Measurements from ENCODE around the gene TMEM91.
"Not testable (repeated sequence)": the region's sequence is repeated elsewhere in the genome, so short reads cannot be mapped to it uniquely, and the experiment has no call there.

The TMEM91 gene

GRCh38 chr19:41363371-41363752 lies 13.0 kb upstream of the TMEM91 start:
- Histone ChIP-seq H3K4me3 (ENCODE audit: low read length in 2 of 2) (peak overlapping the region; percentile 95 to 98), H3K9ac (ENCODE audit: low read depth in 1 of 2, low read length in 2 of 2) (peak overlapping the region; percentile 93 to 95), H3K36me3 (ENCODE audit: control insufficient read depth in 2 of 2, insufficient read depth in 2 of 2, low read length in 2 of 2) (no peaks in the 10 kb centered on the region), H3K27ac (ENCODE audit: low read depth in 2 of 2, low read length in 2 of 2) (peak overlapping the region; percentile 99), H3K9me3 (ENCODE audit: control insufficient read depth in 2 of 2, low read length in 2 of 2) (no peaks in the 10 kb centered on the region), H3K4me1 (ENCODE audit: control insufficient read depth in 2 of 2, insufficient read depth in 2 of 2, low read length in 2 of 2) (peaks cover 17 to 25% of the 10 kb centered on the region in 2 donors), H3K27me3 (ENCODE audit: control insufficient read depth in 2 of 2, insufficient read depth in 2 of 2, low read length in 2 of 2) (no peaks in the 10 kb centered on the region)

GRCh38 chr19:41363753-41364523 lies 12.4 kb upstream of the TMEM91 start, which contains the start of gene B9D2:
B9D2 (minus strand) TSS chr19:41364149; CDS start chr19:41363519, 630 bp downstream.
- H3K4me1 ChIP-seq (ENCODE audit: control insufficient read depth in 2 of 2, insufficient read depth in 2 of 2, low read length in 2 of 2) = peaks cover 17 to 25% of the 10 kb centered on the region in 2 donors

GRCh38 chr19:41364524-41365391 lies 11.6 kb upstream of the TMEM91 start:
- H3K27me3 ChIP-seq (ENCODE audit: control insufficient read depth in 2 of 2, insufficient read depth in 2 of 2, low read length in 2 of 2) = no peaks in the 10 kb centered on the region
- peak overlapping the region; percentile 99 for H3K27ac ChIP-seq (ENCODE audit: low read depth in 2 of 2, low read length in 2 of 2)
- no peaks in the 10 kb centered on the region for H3K36me3 ChIP-seq (ENCODE audit: control insufficient read depth in 2 of 2, insufficient read depth in 2 of 2, low read length in 2 of 2)
- peak overlapping the region; percentile 93 to 95 for H3K9ac ChIP-seq (ENCODE audit: low read depth in 1 of 2, low read length in 2 of 2)
- H3K9me3 ChIP-seq (ENCODE audit: control insufficient read depth in 2 of 2, low read length in 2 of 2) = no peaks in the 10 kb centered on the region
- peak overlapping the region; percentile 95 to 98 for H3K4me3 ChIP-seq (ENCODE audit: low read length in 2 of 2)
- peaks cover 17 to 25% of the 10 kb centered on the region in 2 donors for H3K4me1 ChIP-seq (ENCODE audit: control insufficient read depth in 2 of 2, insufficient read depth in 2 of 2, low read length in 2 of 2)

More at GRCh38 chr19:41363753-41364523, 12.4 kb upstream of the TMEM91 start, which contains the start of gene B9D2:
- Histone ChIP-seq H3K9ac (ENCODE audit: low read depth in 1 of 2, low read length in 2 of 2) (peak within 1 kb of the TSS; percentile 93 to 95), H3K27ac (ENCODE audit: low read depth in 2 of 2, low read length in 2 of 2) (peak within 1 kb of the TSS; percentile 99), H3K36me3 (ENCODE audit: control insufficient read depth in 2 of 2, insufficient read depth in 2 of 2, low read length in 2 of 2) (no peaks in the 10 kb centered on the region), H3K27me3 (ENCODE audit: control insufficient read depth in 2 of 2, insufficient read depth in 2 of 2, low read length in 2 of 2) (no peaks in the 10 kb centered on the region), H3K9me3 (ENCODE audit: control insufficient read depth in 2 of 2, low read length in 2 of 2) (no peaks in the 10 kb centered on the region), H3K4me3 (ENCODE audit: low read length in 2 of 2) (peak within 1 kb of the TSS; percentile 95 to 98)

- Histone ChIP-seq H3K4me1 (ENCODE audit: control insufficient read depth in 2 of 2, insufficient read depth in 2 of 2, low read length in 2 of 2) (peaks cover 17 to 25% of the 10 kb centered on the region in 2 donors), H3K9ac (ENCODE audit: low read depth in 1 of 2, low read length in 2 of 2) (no peak overlapping the region), H3K4me3 (ENCODE audit: low read length in 2 of 2) (no peak overlapping the region), H3K9me3 (ENCODE audit: control insufficient read depth in 2 of 2, low read length in 2 of 2) (no peaks in the 10 kb centered on the region), H3K36me3 (ENCODE audit: control insufficient read depth in 2 of 2, insufficient read depth in 2 of 2, low read length in 2 of 2) (no peaks in the 10 kb centered on the region), H3K27me3 (ENCODE audit: control insufficient read depth in 2 of 2, insufficient read depth in 2 of 2, low read length in 2 of 2) (no peaks in the 10 kb centered on the region), H3K27ac (ENCODE audit: low read depth in 2 of 2, low read length in 2 of 2) (no peak overlapping the region)
These were observed 10.2 kb upstream of the TMEM91 start for GRCh38 chr19:41366089-41366488.

- Histone ChIP-seq H3K36me3 (ENCODE audit: control insufficient read depth in 2 of 2, insufficient read depth in 2 of 2, low read length in 2 of 2) (no peaks in the 10 kb centered on the region), H3K9ac (ENCODE audit: low read depth in 1 of 2, low read length in 2 of 2) (no peak overlapping the region), H3K27ac (ENCODE audit: low read depth in 2 of 2, low read length in 2 of 2) (peak overlapping the region in 1 of 2 donors; percentile 55), H3K27me3 (ENCODE audit: control insufficient read depth in 2 of 2, insufficient read depth in 2 of 2, low read length in 2 of 2) (no peaks in the 10 kb centered on the region), H3K4me3 (ENCODE audit: low read length in 2 of 2) (no peak overlapping the region), H3K4me1 (ENCODE audit: control insufficient read depth in 2 of 2, insufficient read depth in 2 of 2, low read length in 2 of 2) (peaks cover 10 to 20% of the 10 kb centered on the region in 2 donors), H3K9me3 (ENCODE audit: control insufficient read depth in 2 of 2, low read length in 2 of 2) (no peaks in the 10 kb centered on the region)
These were observed 8.5 kb upstream of the TMEM91 start for GRCh38 chr19:41367848-41368301.

- Histone ChIP-seq H3K27me3 (ENCODE audit: control insufficient read depth in 2 of 2, insufficient read depth in 2 of 2, low read length in 2 of 2) (no peaks in the 10 kb centered on the region), H3K36me3 (ENCODE audit: control insufficient read depth in 2 of 2, insufficient read depth in 2 of 2, low read length in 2 of 2) (no peaks in the 10 kb centered on the region), H3K4me1 (ENCODE audit: control insufficient read depth in 2 of 2, insufficient read depth in 2 of 2, low read length in 2 of 2) (peaks cover 6 to 11% of the 10 kb centered on the region in 2 donors), H3K9me3 (ENCODE audit: control insufficient read depth in 2 of 2, low read length in 2 of 2) (no peaks in the 10 kb centered on the region), H3K27ac (ENCODE audit: low read depth in 2 of 2, low read length in 2 of 2) (no peak overlapping the region), H3K4me3 (ENCODE audit: low read length in 2 of 2) (no peak overlapping the region), H3K9ac (ENCODE audit: low read depth in 1 of 2, low read length in 2 of 2) (no peak overlapping the region)
These were observed 6.6 kb upstream of the TMEM91 start for GRCh38 chr19:41369769-41370168.

GRCh38 chr19:41371119-41371518 lies 5.2 kb upstream of the TMEM91 start:
- not testable (repeated sequence) for H3K4me3 ChIP-seq (ENCODE audit: low read length in 2 of 2); H3K36me3 ChIP-seq (ENCODE audit: control insufficient read depth in 2 of 2, insufficient read depth in 2 of 2, low read length in 2 of 2); H3K9me3 ChIP-seq (ENCODE audit: control insufficient read depth in 2 of 2, low read length in 2 of 2); H3K9ac ChIP-seq (ENCODE audit: low read depth in 1 of 2, low read length in 2 of 2); H3K27ac ChIP-seq (ENCODE audit: low read depth in 2 of 2, low read length in 2 of 2); H3K27me3 ChIP-seq (ENCODE audit: control insufficient read depth in 2 of 2, insufficient read depth in 2 of 2, low read length in 2 of 2)
- peaks cover 9 to 10% of the 10 kb centered on the region in 2 donors for H3K4me1 ChIP-seq (ENCODE audit: control insufficient read depth in 2 of 2, insufficient read depth in 2 of 2, low read length in 2 of 2)

GRCh38 chr19:41371541-41371940 lies 4.8 kb upstream of the TMEM91 start:
- Histone ChIP-seq H3K27ac (ENCODE audit: low read depth in 2 of 2, low read length in 2 of 2) (no peak overlapping the region), H3K36me3 (ENCODE audit: control insufficient read depth in 2 of 2, insufficient read depth in 2 of 2, low read length in 2 of 2) (no peaks in the 10 kb centered on the region)

GRCh38 chr19:41372501-41372900 lies 3.8 kb upstream of the TMEM91 start:
- no peaks in the 10 kb centered on the region for H3K27me3 ChIP-seq (ENCODE audit: control insufficient read depth in 2 of 2, insufficient read depth in 2 of 2, low read length in 2 of 2)
- no peak overlapping the region for H3K9ac ChIP-seq (ENCODE audit: low read depth in 1 of 2, low read length in 2 of 2)
- H3K4me3 ChIP-seq (ENCODE audit: low read length in 2 of 2) = no peak overlapping the region
- no peaks in the 10 kb centered on the region for H3K36me3 ChIP-seq (ENCODE audit: control insufficient read depth in 2 of 2, insufficient read depth in 2 of 2, low read length in 2 of 2)
- no peak overlapping the region for H3K27ac ChIP-seq (ENCODE audit: low read depth in 2 of 2, low read length in 2 of 2)
- H3K9me3 ChIP-seq (ENCODE audit: control insufficient read depth in 2 of 2, low read length in 2 of 2) = no peaks in the 10 kb centered on the region
- H3K4me1 ChIP-seq (ENCODE audit: control insufficient read depth in 2 of 2, insufficient read depth in 2 of 2, low read length in 2 of 2) = peaks cover 9 to 13% of the 10 kb centered on the region in 2 donors

More at GRCh38 chr19:41371541-41371940, 4.8 kb upstream of the TMEM91 start:
- H3K9me3 ChIP-seq (ENCODE audit: control insufficient read depth in 2 of 2, low read length in 2 of 2) = no peaks in the 10 kb centered on the region
- H3K4me3 ChIP-seq (ENCODE audit: low read length in 2 of 2) = no peak overlapping the region
- H3K9ac ChIP-seq (ENCODE audit: low read depth in 1 of 2, low read length in 2 of 2) = no peak overlapping the region
- H3K4me1 ChIP-seq (ENCODE audit: control insufficient read depth in 2 of 2, insufficient read depth in 2 of 2, low read length in 2 of 2) = peaks cover 9 to 13% of the 10 kb centered on the region in 2 donors
- H3K27me3 ChIP-seq (ENCODE audit: control insufficient read depth in 2 of 2, insufficient read depth in 2 of 2, low read length in 2 of 2) = no peaks in the 10 kb centered on the region

GRCh38 chr19:41373993-41374392 lies 2.3 kb upstream of the TMEM91 start:
- Histone ChIP-seq H3K9ac (ENCODE audit: low read depth in 1 of 2, low read length in 2 of 2) (peak overlapping the region in 1 of 2 donors; percentile 24), H3K9me3 (ENCODE audit: control insufficient read depth in 2 of 2, low read length in 2 of 2) (no peaks in the 10 kb centered on the region), H3K4me3 (ENCODE audit: low read length in 2 of 2) (no peak overlapping the region), H3K27me3 (ENCODE audit: control insufficient read depth in 2 of 2, insufficient read depth in 2 of 2, low read length in 2 of 2) (no peaks in the 10 kb centered on the region), H3K27ac (ENCODE audit: low read depth in 2 of 2, low read length in 2 of 2) (no peak overlapping the region), H3K36me3 (ENCODE audit: control insufficient read depth in 2 of 2, insufficient read depth in 2 of 2, low read length in 2 of 2) (no peaks in the 10 kb centered on the region), H3K4me1 (ENCODE audit: control insufficient read depth in 2 of 2, insufficient read depth in 2 of 2, low read length in 2 of 2) (peaks cover 6 to 8% of the 10 kb centered on the region in 2 donors)
